ENCODE results near the gene F2.

The F2 gene

DNA sequence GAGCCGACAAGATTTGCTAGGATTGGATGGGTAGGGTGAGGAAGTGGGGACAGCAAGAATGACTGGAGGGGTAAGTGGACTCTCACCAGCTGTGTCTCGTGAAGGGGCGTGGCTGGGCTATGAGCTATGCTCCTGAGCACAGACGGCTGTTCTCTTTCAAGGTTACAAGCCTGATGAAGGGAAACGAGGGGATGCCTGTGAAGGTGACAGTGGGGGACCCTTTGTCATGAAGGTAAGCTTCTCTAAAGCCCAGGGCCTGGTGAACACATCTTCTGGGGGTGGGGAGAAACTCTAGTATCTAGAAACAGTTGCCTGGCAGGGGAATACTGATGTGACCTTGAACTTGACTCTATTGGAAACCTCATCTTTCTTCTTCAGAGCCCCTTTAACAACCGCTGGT lies 19.9 kb downstream of the F2 start:
- peaks cover 30% of the 10 kb centered on the region for H3K36me3 Mint-ChIP-seq
- no peak for ATAC-seq
- H3K27me3 Mint-ChIP-seq: no peaks in the 10 kb centered on the region
- H3K9me3 Mint-ChIP-seq: no peaks in the 10 kb centered on the region
- H3K4me3 Mint-ChIP-seq: no peak overlapping the region
- no peak overlapping the region for H3K27ac Mint-ChIP-seq
- H3K4me1 Mint-ChIP-seq: no peaks in the 10 kb centered on the region

DNA sequence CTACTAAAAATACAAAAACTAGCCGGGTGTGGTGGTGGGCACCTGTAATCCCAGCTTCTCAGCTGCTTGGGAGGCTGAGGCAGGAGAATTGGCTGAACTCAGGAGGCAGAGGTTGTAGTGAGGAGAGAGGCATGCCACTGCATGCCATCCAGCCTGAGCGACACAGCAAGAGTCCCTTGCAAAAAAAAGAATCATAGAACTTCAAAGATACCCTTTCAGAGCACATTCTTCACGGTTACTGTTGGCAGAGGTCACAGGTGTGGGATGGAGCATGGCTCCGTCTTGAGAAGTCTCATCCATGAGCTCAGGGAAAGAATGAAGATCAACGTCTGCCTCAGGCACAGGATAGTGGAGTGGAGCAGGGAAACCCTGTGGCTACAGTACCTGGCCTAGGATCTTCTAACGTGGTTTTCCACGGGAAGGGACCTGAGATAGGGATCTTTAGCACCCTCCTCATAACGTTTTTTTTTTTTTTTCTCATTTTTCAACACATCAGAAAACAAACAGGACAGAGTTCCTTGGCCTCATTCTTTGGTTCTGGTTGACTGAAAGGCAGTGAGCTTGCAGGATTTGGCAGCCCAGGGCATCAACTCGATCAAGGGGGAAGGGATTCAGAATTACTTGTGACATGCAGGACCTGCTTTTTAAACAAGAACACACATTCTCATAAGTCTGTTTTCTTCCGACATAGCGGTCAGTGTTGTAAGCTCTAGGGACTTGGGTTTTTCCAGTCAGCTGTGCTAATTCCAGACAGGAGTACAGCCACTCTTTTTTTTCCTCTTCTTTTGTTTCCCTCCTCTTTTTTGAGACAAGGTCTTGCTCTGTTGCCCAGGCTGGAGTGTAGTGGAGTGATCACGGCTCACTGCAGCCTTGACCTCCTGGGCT lies 22.8 kb downstream of the F2 start:
- Mint-ChIP-seq H3K4me3 (no peak overlapping the region), H3K9me3 (no peaks in the 10 kb centered on the region), H3K36me3 (peaks cover 45% of the 10 kb centered on the region), H3K4me1 (no peaks in the 10 kb centered on the region), H3K27me3 (no peaks in the 10 kb centered on the region), H3K27ac (no peak overlapping the region)
- ATAC-seq: no peak

DNA sequence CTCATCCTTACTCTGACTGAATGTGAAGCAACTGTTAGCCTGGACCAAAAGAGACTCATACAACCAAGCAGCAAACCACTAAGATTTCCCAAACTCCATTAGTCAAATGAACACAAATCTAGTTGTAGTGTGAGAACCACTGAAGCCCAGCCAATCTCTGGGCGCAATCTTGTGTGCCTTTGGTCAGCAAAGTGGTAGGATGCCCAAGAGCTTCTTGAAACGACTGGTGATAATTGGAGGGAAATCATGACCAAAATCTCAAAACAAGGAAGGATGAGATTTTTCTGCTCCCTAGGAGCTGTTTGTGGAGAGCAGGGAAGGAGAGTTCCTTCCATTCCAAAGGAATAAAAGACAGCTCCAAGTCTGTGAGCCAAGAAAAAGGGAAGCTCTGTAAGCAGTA lies 24.0 kb downstream of the F2 start:
- H3K9me3 Mint-ChIP-seq: no peaks in the 10 kb centered on the region
- H3K4me3 Mint-ChIP-seq: no peak overlapping the region
- peaks cover 55% of the 10 kb centered on the region for H3K36me3 Mint-ChIP-seq
- no peak for ATAC-seq
- no peaks in the 10 kb centered on the region for H3K27me3 Mint-ChIP-seq
- H3K4me1 Mint-ChIP-seq: no peaks in the 10 kb centered on the region
- H3K27ac Mint-ChIP-seq: no peak overlapping the region

DNA sequence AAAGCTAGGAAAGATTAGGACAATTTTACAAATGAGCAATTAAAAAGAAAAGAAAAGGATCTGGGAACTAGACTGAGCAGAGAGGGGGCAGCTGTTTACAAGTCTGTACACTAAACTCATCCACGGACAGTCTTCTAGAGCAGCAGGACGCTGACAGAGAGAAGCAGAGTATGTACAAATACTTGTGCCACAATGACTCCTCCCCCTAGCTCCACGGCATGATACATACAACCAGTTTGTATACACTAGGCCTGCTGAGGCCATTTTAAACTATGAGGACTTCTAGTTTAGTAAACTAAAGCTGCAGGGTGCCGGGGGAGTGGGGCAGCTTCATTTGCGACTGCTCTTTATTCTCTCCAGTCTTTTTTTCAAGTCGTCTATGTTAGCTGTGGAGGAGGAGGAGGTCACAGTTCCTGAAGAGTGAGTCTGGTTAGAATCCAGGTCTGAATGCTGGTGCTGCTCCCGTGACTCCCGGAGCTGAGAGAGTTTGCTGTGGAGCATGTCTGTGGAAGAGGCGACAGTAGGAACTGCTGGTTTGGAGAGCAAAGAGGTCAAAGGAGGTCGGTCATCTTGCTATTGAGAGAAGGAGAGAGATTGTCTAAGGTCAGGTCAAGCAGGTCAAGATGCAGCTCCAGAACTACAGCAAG lies 24.8 kb downstream of the F2 start:
- no peak overlapping the region for H3K4me3 Mint-ChIP-seq
- H3K36me3 Mint-ChIP-seq: peaks cover 59% of the 10 kb centered on the region
- H3K4me1 Mint-ChIP-seq: no peaks in the 10 kb centered on the region
- no peak for ATAC-seq
- no peak overlapping the region for H3K27ac Mint-ChIP-seq
- no peaks in the 10 kb centered on the region for H3K27me3 Mint-ChIP-seq
- H3K9me3 Mint-ChIP-seq: no peaks in the 10 kb centered on the region

DNA sequence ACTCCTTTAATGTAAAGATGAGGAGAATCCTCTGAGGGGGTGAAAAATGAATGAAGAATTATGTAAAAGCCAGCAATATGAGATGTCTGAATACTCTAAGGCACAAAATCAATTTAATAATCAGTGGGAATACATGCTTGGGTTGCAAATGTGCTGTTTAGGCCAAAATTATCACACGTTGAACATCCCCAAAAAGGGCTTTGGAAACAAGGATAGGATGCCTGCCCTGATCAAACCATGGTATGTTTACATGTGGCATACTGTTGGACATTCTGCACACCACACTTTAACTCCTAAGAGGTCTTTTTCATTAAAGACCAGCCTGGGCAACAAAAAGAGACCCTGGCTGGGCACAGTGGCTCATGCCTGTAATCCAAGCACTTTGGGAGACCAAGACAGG lies 26.3 kb downstream of the F2 start:
- peaks cover 72% of the 10 kb centered on the region for H3K36me3 Mint-ChIP-seq
- H3K4me1 Mint-ChIP-seq: no peaks in the 10 kb centered on the region
- ATAC-seq: no peak
- H3K27ac Mint-ChIP-seq: no peak overlapping the region
- H3K9me3 Mint-ChIP-seq: no peaks in the 10 kb centered on the region
- no peak overlapping the region for H3K4me3 Mint-ChIP-seq
- H3K27me3 Mint-ChIP-seq: no peaks in the 10 kb centered on the region

DNA sequence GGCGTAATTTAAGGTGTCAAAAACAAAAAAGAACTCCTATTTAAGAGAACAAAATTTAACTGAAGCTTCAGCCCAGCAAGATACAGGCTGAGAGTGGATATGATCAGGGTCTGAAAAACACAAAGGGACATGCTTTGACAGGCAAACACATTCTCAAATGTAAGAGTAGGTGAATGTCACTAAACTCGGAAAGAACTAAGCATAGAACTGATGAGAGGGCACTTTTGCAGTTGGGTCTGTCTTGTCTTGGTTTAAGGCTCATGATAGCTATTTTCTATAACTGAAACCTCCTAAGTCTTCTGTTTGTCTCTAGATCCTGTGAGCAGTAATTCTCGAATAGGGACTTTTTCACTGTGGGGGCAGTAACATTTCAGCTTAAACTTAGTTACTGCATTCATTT lies 27.0 kb downstream of the F2 start:
- no peaks in the 10 kb centered on the region for H3K4me1 Mint-ChIP-seq
- no peaks in the 10 kb centered on the region for H3K9me3 Mint-ChIP-seq
- no peak for ATAC-seq
- H3K27ac Mint-ChIP-seq: no peak overlapping the region
- H3K4me3 Mint-ChIP-seq: no peak overlapping the region
- no peaks in the 10 kb centered on the region for H3K27me3 Mint-ChIP-seq
- peaks cover 77% of the 10 kb centered on the region for H3K36me3 Mint-ChIP-seq

DNA sequence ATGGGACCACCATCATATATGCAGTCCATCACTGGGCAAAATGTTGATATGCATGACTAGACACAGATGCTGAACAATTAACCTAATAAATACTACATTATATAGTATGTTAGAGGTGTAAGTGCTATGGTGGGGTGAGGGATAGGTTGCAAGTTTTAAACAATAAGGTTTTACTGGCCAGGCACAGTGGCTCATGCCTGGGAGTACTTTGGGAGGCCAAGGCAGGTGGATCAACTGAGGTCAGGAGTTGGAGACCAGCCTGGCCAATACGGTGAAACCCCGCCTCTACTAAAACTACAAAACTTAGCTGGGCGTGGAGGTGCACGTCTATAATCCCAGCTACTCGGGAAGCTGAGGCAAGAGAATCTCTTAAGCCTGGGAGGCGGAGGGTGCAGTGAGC lies 28.1 kb downstream of the F2 start:
- ATAC-seq: no peak
- no peak overlapping the region for H3K4me3 Mint-ChIP-seq
- no peaks in the 10 kb centered on the region for H3K27me3 Mint-ChIP-seq
- peaks cover 74% of the 10 kb centered on the region for H3K36me3 Mint-ChIP-seq
- no peaks in the 10 kb centered on the region for H3K9me3 Mint-ChIP-seq
- H3K4me1 Mint-ChIP-seq: no peaks in the 10 kb centered on the region
- no peak overlapping the region for H3K27ac Mint-ChIP-seq

DNA sequence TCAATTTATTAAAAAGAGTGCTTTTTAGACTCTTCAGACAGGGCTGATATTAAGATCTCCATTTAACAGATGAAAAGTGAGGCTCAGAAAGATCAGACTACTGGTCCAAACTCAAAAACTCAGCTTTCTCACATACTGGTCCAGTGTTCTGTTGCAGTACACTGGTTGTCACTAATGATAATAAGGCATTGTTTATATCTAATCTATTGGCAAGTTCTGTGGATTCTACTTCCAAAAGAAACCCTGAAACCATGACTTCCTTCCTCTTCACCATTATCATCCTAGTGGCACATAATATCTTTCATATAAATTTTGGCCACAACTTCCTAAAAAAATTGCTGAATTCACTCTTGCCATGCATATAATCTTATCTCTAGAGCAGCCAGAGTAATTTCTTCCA lies 36.9 kb downstream of the F2 start:
- H3K36me3 Mint-ChIP-seq: peaks cover 66% of the 10 kb centered on the region
- no peak for ATAC-seq

DNA sequence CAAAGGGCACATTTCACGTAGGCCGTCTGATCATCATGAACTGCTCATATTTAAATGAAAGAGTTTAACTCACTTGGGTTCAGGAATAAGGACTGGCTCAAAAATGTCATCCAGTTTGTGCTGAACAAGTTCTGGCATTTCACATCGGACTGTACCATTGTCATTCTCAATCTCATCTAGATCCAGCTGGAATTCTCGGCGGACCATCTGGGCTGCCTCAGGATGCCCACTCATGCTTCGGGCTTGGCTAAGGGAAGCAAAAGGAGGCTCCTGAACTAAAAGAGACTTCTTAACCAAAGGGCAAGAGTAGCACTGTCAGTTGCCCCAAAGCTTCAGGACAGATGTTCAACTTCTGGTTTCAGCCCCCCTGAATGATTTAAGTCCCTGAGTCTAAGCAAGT lies 40.2 kb downstream of the F2 start:
- peaks cover 75% of the 10 kb centered on the region for H3K36me3 Mint-ChIP-seq
- no peaks in the 10 kb centered on the region for H3K4me1 Mint-ChIP-seq
- H3K27me3 Mint-ChIP-seq: no peaks in the 10 kb centered on the region
- H3K4me3 Mint-ChIP-seq: no peak overlapping the region
- H3K9me3 Mint-ChIP-seq: no peaks in the 10 kb centered on the region
- H3K27ac Mint-ChIP-seq: no peak overlapping the region
- no peak for ATAC-seq

More for the DNA sequence above, 36.9 kb downstream of the F2 start:
- Mint-ChIP-seq H3K4me3 (no peak overlapping the region), H3K27ac (no peak overlapping the region), H3K9me3 (no peaks in the 10 kb centered on the region), H3K4me1 (no peaks in the 10 kb centered on the region), H3K27me3 (no peaks in the 10 kb centered on the region)

DNA sequence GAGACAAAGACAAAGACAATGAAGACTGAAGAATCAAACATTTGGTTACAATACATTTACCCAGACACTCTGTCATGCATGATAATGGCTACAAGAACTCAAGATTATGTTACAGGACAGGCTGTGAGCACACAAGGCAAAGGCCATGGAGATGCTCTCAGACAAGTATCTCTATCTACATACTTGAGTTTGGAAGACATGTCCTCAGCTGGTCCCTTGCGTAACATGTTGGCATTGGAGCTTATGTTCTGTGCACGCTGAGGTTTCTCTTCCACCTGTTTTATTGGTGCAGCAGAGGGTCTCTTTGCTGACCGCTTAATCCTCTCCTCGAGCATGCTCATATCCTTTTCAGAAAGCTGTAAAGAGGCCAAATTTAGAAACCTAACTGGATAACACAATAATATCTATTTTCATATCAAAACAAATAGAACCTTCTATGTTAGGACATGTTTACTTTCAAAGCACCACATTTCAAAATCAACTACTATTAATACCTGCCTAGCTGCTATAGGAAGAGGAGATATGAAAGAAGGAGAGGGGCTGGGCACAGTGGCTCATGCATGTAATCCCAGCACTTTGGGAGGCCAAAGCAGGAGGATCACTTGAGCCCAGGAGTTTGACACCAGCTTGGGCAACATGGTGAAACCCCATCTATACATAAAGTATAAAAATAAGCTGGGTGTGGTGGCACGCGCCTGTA lies 41.6 kb downstream of the F2 start:
- no peak for ATAC-seq
- H3K36me3 Mint-ChIP-seq: peaks cover 74% of the 10 kb centered on the region
- H3K4me1 Mint-ChIP-seq: no peaks in the 10 kb centered on the region
- H3K4me3 Mint-ChIP-seq: no peak overlapping the region
- no peaks in the 10 kb centered on the region for H3K27me3 Mint-ChIP-seq
- H3K9me3 Mint-ChIP-seq: no peaks in the 10 kb centered on the region
- no peak overlapping the region for H3K27ac Mint-ChIP-seq

DNA sequence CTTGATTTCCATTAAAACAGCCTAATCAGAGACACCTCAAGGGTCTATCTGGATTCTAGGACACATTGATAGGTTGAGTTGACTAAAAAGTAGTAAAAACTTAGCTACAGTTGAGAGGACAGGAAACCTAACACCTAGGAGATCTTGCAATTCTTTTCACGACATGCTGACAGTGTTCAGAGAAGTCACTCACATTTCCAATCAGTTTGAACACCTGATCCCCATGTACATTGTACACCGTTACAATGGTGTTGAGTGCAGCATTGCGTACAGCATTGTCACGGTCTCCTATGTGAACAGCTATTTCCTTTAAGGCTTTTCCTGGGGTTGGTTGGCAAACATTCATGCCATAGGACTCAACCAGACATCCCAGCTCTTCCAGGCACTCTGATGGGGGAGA lies 42.8 kb downstream of the F2 start:
- no peaks in the 10 kb centered on the region for H3K4me1 Mint-ChIP-seq
- no peak for ATAC-seq
- H3K4me3 Mint-ChIP-seq: no peak overlapping the region
- no peaks in the 10 kb centered on the region for H3K27me3 Mint-ChIP-seq
- no peak overlapping the region for H3K27ac Mint-ChIP-seq
- no peaks in the 10 kb centered on the region for H3K9me3 Mint-ChIP-seq
- peaks cover 72% of the 10 kb centered on the region for H3K36me3 Mint-ChIP-seq

DNA sequence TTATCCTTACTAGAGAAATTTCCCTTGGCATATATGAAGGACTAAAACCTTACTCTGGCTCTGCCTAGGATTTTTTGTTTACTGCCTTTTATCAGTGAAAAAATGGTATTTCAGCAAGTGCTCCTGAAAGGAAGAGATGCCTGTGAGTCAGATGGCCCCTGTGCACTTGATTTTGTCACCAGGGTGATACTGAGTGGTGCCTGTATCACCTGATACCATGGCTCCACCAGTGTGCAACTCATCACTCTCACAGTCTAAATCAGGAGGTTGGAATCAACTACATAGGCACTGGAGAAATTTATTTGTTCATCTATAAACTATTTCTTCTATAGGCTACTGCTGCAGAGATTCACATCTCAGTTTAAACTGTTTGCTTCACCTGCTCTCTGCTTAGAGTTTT lies 43.2 kb downstream of the F2 start:
- no peak overlapping the region for H3K27ac Mint-ChIP-seq
- no peaks in the 10 kb centered on the region for H3K4me1 Mint-ChIP-seq
- peaks cover 72% of the 10 kb centered on the region for H3K36me3 Mint-ChIP-seq
- no peak for ATAC-seq
- no peaks in the 10 kb centered on the region for H3K27me3 Mint-ChIP-seq
- no peak overlapping the region for H3K4me3 Mint-ChIP-seq
- no peaks in the 10 kb centered on the region for H3K9me3 Mint-ChIP-seq

DNA sequence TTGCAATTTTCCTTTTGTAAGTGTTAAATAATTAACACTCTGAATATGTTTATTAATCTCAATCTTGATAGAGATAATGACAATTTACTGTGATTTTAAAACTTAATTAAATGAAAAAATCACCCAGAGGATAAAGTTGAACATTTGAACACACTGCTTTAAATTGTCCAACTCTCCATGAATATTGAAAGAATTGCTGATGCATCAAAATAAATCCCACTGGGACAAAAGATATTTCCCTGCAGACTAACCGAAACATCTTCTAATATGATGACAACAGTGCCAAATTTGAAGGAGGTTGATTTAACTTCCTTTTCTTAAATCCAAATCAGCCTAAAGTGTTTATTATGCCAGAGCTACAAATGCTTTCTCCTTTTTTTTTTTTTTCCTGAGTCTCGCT lies 47.6 kb downstream of the F2 start:
- Mint-ChIP-seq H3K36me3 (peaks cover 52% of the 10 kb centered on the region), H3K27ac (no peak overlapping the region), H3K4me3 (no peak overlapping the region), H3K27me3 (no peaks in the 10 kb centered on the region), H3K9me3 (no peaks in the 10 kb centered on the region), H3K4me1 (no peaks in the 10 kb centered on the region)
- no peak for ATAC-seq

DNA sequence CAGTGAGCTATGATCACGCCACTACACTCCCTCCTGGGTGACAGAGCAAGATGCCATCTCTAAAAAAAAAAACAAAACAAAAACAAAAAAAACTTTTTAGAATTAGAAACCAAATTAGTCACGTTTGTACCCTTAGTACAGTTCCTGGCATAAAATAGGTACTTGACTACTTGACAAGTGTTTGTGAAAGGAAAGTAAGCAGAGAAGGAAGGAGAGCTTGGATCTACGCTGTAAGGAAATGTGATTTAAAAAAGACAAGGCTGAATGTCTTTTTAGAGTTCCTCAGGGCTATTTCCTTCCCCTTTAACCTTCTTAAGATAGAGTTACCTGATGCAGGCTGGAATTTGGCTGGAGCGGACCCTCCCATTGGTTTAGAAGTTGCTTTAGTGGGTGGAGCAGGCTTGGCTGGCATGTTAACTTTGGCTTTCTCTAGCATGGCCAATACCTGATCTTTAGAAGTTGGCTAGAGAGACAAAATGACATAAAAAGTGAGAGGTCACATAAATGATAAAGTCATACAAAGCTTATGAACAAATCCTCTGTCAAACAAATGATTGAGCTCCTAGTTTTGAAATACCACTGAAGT lies 50.7 kb downstream of the F2 start:
- ATAC-seq: no peak
- Mint-ChIP-seq H3K4me3 (no peak overlapping the region), H3K27ac (no peak overlapping the region), H3K4me1 (no peaks in the 10 kb centered on the region), H3K9me3 (no peaks in the 10 kb centered on the region), H3K27me3 (no peaks in the 10 kb centered on the region), H3K36me3 (peaks cover 54% of the 10 kb centered on the region)

DNA sequence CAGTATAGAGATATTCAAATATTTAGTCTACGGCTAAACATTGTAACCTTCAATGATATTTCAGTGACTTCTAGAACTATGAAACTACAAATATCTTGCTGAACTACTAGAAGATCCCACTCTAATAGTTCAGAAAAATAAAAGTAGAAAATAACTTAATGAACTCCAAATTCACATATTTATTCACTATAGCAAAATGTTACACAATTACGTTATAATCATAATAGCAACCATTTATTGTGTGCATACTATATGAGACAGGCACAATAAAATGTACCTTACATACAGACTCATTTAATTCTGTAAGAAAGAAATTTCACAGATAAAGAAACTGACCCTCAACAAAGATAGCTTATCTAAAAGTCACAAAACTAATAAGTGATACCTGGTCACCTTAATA lies 57.9 kb downstream of the F2 start:
- no peak for ATAC-seq
- peaks cover 75% of the 10 kb centered on the region for H3K36me3 Mint-ChIP-seq
- no peaks in the 10 kb centered on the region for H3K9me3 Mint-ChIP-seq
- no peaks in the 10 kb centered on the region for H3K4me1 Mint-ChIP-seq
- no peak overlapping the region for H3K4me3 Mint-ChIP-seq
- no peaks in the 10 kb centered on the region for H3K27me3 Mint-ChIP-seq
- H3K27ac Mint-ChIP-seq: no peak overlapping the region
